ENCODE measurements around the gene CHST9.

Gene CHST9

DNA sequence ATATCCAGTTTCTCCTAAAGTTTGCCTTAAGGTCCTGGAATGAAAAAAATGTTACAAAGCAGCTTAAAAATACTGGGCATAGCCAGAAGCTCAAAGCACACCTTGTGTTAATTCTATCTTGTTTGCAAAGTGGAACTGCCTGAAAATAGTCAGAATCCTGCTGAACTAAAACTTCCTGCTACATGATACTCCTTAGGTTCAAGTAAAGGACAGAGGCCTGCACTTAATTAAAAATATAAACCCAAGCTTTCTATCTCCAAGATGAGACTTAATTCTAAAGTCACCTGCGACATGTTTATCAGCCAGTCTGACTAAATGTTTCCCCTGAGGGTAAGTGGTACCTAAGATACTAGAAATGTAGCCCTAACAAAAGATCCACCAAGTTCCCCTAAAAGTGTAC, 103.4 kb downstream of the CHST9 start:
- DNase-seq = no peak

DNA sequence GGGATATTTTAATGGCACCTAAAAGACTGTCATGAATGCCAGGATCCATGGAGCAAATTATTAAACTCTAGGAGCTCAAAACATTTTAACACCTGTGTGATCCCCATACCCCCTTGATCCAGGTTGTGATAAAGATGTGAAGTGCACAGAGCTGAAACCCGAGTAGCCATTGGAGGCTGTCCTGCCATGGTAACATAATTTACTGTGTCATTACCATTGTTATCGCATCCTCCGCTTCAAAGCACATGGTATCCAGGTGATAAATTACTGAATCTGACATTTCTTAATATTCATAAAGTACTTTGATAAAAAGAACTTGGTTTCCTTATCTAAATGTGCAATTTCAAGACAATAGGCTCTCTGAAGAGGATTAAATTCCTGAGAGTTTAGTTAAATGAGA, 109.3 kb downstream of the CHST9 start:
- DNase-seq = no peak

DNA sequence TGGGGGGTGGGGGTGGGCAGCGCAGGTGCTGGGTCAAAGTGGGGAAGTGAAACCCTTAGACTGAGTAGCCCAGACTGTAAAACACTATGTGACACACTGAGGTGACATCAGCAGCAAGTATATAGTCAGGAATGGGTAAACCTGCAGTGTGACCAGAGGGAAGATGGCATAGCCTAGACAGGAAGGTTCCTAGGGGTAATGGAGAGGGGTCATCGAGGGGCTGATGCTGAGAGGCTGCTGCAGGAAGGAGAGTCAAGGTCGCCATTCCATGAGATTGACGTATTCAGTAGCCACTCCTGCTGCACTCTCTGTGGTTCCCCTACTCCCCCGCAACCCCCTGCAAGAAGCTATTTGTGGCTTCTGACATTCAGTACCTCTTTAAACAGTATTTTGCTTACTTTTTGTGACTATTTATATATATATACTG, 111.7 kb downstream of the CHST9 start:
- DNase-seq = no peak

DNA sequence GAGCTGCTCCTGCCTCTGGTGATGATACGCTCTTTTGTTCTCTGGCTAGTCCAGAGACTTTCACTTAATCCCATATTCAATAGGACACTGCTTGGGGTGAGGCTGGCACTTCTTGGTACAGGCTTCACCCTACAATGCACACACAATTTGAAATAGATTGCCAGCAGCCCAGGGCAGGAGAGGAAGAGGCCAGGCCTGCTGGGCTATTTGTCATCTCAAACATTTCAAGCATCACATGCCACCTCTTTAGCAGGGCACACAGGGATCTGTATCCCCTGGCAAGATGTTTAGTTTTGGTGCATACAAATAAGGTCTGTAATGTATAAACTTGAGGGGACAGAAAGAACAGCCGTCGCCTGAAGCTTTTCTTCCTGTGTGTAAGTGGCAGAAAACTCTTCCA, 120.4 kb downstream of the CHST9 start:
- DNase-seq = no peak

DNA sequence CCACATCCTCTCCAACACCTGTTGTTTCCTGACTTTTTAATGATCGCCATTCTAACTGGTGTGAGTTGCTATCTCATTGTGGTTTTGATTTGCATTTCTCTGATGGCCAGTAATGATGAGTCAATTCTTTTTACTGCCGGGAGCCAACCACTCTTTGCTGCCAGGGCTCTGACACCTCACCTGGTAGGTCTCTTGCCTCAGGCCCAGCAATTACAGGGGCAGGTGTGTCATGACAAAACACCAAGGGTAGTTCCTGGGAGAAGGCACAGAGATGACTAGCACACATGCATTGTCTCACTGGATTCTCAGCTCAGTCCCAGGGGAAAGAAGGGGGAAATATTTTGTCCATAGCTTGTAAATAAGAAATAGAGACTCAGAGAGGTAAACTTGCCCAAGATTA, 122.3 kb downstream of the CHST9 start:
- no peak for DNase-seq

DNA sequence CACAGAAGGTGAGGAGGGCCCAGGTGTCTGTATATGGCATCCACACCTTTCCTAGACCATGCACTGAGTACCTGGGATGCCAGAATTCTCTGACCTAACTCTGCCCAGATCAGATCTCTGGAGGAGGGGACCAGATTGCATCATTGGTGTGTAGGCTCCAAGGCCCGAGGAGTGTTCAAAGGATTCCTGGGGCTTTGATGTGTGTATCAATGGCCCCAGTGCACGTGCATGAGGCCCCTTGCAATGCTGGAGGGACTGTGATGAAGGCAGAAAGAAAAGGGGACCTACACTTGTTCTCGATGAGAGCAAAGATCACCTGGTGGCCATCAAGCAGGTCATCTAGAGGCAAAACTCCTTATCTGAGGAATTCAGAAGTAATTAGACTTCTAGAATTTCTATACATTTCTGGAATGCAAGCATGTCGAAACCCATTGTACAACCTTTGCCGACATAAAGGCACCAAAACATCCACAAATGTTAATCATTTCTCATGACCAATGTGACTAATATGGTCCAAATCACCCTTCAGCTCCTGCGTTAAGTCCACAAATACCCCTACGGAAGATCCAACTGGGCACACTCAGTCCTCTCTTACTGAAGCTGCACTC, 123.5 kb downstream of the CHST9 start:
- no peak for DNase-seq

DNA sequence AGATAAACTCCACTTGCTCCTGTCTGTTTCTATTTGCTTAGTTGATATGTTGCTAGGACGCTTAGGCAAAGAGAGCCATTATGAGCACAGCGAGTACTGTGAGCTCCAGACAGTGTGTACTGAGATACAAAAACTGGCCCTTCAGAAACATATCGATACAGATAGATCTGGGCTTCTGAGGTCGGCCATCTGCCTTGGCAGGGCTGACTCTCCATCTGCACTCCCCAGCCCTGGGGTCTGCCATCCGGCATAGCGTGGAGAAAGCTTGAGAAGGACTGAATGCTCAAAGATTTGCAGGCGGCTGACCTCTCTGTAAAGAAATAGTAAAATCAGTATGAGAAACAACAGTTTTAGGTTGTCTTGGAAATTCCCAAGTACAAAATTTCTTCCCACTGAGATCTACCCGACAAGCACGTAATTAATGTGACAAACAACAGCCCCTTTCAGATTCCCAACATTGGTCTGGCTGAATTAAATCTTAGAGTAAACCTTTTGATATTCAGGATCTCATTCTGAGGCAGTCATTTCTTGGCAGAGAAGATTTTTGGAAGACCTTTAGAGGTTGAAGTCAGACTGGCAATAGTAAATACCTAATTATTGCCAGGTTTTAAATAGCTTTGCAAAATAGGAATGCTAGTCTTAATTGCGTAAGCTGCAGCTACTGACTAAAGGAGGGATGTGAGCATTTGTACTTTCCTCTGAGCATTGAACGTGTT, 127.4 kb downstream of the CHST9 start:
- no peak for DNase-seq

DNA sequence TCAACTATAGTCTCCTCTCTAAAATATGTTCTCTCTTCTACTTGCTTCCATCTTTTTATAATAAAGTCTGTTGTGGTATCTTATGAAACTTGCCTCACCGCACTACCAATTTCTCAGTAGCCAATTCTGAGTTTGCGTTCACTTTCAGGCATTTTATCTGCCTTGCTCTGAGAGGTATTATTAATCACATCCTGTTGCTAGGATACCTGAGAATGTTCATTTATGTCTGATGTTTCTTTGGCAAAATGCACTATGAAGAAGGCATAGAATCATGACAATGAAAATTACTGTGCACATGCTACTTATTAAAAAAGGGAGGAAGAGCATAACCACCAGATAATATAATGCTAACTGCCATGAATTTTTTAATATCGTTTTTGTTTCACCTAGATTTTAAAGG, 130.2 kb downstream of the CHST9 start:
- no peak for DNase-seq

DNA sequence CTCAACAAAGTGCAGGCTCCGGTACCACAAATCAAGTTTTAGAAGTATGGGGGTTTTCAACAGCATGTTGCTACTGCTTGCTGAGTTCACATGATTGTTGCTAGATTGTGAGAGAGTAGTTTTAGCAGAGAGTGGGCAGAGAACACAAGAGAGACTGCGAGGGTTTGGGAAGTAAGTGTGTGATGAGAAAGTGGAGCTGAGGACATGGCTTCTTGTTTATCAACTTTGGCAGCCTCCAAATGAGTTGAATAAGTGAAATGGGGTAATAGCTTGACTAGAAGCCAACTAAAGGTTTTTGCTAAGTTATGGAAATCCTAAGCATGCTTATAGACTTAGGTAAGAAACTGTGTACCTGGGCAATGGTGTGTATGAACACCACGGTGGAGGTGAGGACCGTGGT, 135.1 kb downstream of the CHST9 start:
- DNase-seq = no peak

DNA sequence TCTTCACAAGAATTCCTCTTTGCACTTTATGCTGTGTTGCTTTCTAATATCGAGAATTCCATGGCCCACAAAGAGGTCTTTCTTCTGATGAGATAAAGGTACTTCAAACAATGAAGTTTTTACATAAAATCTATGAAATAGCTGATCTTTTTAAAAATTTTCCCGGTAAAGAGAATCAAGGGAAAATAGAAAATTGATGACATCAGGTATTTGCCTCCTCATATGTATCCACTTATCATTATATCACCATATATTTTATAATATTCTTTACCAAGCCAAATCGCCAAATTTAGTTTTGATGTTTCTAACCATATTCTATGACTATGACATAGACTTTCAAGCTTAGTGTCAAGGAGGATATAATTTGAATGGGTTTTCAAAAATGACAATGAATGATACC, 139.8 kb downstream of the CHST9 start:
- no peak for DNase-seq

DNA sequence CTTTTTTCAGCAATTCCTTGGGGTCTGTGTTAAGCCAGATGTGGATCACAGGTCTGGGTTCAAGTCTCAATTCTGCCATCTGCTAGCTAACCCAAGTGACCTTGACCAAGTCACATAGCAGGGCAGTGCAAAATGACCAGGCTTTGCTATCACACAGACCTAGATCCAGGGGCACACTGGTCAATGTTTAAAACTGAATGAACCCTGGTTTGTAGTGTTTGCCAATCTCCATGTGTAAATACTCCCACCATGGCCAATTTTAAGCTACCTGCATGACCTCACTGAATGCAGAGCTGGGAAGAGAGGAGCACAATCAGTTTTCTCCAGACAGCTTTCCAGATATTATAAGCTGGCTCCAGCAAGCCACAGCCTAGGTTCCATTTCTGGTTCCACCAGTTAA, 142.9 kb downstream of the CHST9 start:
- no peak for DNase-seq

DNA sequence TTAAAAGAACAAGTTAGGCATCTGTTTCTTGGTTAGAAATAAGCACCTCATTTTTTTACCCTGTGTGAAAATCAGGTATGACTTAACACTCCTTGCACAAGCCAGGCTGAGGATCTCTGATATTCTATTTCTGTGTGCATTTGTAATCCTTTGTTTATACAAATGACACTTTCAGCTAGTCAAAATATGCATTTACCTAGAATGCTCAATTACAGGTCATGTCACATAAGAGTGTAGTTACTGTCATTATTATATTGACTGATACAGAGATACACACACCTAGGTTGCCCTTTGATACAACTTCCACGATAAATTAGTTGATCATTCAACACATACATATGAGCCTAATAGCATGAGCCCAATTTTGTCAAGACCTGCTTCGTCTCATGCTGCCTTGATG, 144.3 kb downstream of the CHST9 start:
- no peak for DNase-seq

DNA sequence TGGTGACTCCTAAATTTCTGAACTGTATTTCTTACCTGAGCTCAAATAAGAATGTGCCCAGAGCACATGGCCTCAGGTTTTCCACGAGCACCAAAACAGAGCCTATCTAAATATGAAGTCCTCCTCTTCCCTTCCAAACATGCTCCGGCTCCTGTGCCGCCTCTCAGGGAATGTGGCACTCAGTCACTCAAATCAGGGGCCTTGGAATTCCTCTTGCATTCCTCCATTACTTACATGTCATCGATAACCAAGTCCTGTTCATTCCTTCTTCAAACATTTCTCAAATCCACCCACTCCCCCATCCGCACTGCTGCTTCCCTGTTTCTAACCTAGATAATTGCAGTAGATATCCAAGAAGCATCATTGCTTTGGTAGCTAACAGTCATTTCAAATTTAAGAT, 151.4 kb downstream of the CHST9 start:
- DNase-seq = no peak

DNA sequence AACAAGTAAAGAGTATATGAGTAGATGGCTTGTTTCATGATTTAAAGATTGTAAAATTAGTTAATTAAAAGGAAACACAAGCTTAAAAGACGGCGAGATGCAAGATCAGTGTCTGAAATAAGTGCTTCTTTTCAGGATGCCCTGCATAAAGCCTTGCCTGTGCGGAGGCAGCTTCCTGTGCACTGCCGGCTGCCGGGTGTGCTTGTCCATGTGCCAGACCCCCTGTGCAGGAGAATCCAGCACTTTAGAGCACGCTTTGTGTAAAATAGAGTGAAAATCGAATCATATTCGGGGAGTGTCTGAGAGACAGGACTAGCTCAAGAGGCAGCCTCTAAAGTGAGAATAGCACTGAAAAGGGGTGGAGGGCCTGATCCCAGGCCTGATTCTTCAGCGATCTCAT, 154.7 kb downstream of the CHST9 start:
- no peak for DNase-seq

DNA sequence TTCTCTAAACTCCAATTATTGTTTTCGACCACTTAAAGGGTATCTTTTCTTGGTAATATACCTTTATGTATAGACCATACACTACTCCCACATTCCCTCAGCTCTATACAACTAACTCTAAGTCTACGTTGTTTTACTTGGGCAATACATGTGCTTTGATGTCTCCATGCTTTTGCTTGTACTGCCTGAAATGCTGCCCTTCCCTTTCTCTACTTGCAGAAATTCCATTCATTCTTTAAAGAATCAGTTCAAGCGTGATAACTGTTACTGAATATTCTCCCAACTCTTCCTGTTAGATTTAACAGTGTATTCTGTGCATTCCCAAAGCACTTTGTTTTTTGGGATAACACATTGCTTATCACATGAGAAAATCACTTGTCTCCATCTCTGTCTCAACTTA, 162.6 kb downstream of the CHST9 start:
- DNase-seq = no peak

DNA sequence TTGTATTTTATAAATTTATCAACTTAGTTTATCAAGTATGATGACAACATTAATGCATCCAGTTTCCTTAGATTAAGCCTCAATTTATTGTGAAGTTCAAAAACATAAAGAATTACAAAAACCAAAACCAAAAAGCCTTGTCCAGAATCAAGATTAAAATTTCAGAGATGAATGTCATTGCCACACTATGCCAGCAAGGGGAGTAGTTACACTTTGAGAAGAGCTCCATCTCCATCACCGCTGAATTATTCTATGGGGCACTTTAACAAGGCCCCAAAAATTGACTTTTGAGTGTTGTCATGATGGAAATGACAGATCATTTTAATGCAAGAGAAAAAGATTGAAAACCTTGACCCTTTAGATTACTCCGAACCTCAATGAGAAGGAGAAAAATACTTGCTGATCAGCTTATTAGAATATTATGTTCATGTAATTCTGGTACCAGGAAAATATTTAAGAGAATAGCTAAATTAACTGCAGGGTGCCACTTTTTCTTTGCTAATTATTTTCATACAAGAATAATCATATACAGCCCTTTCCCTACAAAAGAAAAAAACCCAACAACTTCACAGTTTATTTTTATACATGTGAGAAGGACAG, 167.1 kb downstream of the CHST9 start:
- no peak for DNase-seq

DNA sequence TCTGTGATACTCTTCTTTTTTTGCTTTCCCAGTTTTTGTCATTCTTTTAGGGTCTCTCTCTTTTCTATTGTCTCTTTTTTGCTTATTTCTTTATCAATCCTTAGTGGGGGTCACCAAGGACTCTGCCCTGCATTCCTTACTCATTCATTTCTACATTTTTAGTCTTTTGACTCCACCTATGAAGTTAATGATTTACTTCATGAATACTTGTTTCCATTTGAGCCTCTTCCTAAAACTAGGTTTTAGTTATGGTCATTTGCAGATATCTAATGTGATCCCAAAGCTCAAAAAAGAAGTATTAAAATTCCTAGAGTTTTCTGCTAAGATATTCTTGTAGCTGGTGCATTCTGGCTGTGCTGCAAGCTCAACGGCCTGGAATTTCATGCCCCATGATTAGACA, 170.3 kb downstream of the CHST9 start:
- DNase-seq = no peak

DNA sequence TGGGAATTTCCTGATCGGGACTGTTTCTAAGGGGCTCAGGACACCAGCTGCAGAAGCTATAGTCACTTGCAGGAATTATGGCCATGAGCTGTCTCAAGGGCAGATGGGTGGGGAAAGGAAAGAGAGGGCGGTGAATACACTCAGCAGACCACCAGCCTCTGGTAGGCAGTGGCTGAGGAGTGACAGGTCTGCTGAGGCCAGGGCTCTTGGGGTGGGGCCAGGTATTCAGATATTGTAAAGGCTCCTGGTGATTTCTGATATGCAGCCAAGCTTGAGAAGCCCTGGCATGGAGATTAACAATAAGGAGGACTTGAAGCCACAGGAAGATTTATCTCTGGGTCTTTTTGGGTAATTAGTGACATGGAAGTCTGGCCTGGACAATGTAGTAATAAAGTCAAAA, 174.3 kb downstream of the CHST9 start:
- no peak for DNase-seq

DNA sequence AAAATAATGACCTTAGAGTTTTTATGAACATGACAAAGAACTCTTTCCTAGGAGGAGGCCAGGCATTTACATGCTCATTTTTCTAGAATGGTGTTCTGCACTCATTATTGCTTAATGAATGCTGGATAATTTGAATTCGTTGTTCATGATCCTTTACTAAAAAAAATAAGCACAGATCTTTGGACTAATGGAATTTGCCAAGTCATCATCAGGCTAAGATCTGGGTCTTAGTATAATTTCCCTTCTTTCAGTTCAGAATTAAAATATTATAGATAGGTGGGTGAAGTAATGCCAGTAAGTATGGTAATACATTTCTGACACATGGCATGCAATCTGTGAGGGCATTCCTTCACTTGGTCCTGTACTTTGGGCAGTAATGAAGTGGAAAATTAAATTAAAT, 175.8 kb downstream of the CHST9 start:
- no peak for DNase-seq

DNA sequence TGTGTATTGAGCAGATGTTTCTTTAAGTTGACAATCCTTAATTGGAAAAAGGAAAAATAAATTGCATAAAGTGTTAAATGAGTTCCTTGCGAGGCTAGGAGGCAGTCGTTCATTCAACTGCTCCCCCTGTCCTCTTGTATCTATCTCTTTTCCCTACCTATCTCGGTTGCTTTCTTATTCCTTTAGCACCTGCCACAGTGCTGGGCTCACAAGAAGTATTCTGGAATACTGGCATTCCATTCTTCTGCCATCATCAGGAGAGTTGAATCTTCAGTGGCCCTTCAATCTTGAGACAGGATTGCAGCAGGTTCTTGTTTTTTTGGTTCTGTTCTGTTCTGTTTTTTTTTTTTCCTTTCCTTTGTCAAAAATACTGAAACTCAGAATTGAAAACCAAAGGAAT, 176.5 kb downstream of the CHST9 start:
- no peak for DNase-seq

DNA sequence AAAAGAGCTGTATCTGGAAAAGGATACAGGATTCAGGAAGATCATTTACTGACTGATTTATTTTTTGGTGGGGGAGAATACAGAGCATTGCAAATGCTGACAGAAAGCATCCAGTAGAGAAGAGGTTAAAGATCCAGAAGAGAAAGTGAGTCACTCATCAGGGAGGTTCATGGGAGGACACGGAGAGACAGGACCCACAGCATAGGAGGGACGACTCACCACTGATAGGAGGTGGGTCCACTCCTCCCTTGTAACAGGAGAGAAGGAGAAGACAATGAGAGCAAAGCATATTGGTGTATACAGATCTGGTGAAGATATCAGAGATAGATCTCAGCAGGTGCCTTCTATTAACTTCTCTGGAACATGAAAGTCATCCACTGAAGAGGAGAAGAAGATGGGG, 177.2 kb downstream of the CHST9 start:
- no peak for DNase-seq

DNA sequence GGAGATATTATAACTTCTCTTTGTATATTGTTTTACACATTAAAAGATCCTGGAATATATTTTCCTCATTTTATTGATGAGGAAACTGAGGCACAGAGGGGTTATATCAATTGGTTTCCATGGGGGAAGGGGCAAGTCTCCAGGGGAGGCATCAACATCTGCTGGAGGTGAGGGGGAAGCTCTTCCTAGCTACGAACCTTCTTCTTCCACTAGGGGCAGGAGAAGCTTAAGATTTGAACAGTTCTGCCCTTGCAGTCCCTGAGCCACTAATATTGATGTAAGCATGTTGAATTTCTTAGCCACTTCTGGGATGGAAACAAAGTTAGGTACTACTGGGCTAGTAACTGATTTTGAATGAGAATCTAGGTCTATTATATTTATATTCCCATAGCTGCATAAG, 179.5 kb downstream of the CHST9 start:
- no peak for DNase-seq

DNA sequence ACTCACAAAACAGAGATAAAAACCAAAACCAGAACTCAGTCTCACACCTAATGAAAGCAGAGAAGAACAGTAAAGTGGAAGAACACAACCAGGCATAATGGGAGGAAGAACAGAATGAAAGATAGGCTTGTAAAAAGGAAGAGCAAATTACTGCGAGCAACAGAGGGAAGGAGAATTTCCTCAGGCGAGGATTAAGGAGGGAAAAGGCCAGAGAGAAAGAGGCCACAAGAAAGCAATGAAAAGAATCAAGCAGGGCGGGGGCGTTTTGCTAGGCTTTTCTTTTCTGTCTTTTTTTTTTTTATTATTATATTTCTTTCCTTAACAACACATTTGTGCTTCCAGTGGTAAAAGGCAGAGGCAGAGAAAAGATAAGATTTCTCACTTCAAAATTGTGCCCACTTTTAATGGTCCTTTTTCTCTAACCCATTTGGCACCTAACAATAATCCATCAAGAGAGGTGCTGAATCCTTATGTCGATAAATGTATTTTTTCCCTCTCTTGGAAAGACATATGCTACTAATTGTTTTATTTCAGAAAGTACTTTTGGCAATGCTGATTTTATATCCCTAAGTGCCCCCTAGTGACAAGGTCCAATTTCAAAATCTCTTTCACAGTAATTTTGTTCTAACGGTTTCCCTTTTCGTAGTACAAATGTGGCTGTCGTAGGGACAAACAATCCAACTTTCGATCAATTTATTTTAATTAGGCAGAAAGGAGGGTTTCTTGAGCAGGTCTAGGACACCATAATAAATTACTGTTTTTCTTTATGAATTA, 180.9 kb downstream of the CHST9 start:
- DNase-seq = no peak

DNA sequence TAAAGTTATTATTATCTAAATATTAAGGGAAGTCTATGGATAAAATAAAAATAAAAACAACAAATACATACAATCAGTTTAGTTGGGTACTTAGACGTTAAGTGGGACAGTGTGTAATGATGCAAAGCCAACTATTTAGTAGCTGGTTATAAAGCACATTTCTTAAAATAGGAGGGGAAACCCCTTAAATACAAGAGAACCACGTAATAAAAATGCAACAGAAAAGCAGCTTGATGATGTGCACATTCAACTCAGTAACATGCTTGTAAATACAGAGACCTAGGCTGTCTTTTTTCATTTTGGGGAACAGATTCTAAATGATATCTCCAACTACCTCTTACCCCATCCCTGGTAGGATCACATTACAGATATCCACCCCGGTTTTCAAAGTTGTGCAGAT, 185.3 kb downstream of the CHST9 start:
- DNase-seq = no peak

Data from activated CD4-positive, alpha-beta T cell treated with anti-CD3 and anti-CD28 coated beads for 1 hour (primary cell).